Stimulated activated CD4-positive, alpha-beta T cell treated with anti-CD3 and anti-CD28 coated beads, TNF-alpha, amount 100 ng/mL, for 4 hours (primary cell): ENCODE results near the gene CSNK1D.
A peak's percentile ranks its signal among the peaks of the same experiment; 100 is the strongest.
"Not testable (repeated sequence)": the region's sequence is repeated elsewhere in the genome, so short reads cannot be mapped to it uniquely, and the experiment has no call there.

Experiments
- DNase-seq, 3 experiments: peaks; one replicate each; pipeline ENCODE4 v3.0.0-alpha.2; 2020; ENCODE audit warnings: low read depth in 3 of 3

CSNK1D gene

DNA sequence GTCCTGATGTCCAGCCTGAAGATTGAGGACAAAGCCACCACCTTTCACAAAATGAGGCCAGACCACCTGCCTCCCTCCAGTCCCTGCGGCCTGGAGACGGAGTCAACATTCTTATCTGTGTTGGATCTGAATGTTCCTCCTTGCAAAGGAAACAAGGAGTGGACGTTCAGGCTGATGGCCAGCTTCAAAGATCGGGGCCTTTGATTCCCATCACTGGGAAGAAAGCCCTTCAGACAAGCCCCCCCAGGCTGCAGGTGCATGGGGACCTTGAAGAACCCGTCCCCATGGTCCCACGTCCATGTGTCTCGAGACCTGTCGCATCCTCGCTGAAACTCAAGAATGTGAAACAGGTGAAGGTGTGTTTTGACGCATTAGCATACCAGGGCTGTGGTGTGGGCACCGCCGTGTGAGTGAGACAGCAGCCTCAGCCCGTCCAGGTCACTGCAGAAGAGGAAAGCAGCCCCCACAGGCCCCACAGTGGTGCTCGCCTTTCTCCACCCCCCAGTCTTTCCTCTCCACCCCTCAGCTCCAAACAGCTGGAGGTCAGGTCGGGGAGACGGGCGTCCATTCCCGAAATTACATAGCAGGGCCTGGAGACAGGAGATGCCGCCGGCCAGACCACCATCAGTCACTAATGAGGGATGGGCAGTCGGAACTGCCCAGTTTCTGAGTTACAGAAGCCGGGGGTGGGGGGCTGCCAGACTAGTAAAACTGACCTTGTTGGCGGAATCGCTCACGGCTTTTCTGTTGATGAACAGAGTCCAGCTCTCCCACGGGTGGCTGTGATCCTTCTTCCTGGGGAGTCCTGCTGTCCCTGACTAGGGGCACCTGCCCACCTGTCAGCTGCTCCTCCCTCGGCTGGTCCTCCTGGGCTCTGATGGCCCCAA, 877 bp upstream of the CSNK1D start:
- no peak for DNase-seq

DNA sequence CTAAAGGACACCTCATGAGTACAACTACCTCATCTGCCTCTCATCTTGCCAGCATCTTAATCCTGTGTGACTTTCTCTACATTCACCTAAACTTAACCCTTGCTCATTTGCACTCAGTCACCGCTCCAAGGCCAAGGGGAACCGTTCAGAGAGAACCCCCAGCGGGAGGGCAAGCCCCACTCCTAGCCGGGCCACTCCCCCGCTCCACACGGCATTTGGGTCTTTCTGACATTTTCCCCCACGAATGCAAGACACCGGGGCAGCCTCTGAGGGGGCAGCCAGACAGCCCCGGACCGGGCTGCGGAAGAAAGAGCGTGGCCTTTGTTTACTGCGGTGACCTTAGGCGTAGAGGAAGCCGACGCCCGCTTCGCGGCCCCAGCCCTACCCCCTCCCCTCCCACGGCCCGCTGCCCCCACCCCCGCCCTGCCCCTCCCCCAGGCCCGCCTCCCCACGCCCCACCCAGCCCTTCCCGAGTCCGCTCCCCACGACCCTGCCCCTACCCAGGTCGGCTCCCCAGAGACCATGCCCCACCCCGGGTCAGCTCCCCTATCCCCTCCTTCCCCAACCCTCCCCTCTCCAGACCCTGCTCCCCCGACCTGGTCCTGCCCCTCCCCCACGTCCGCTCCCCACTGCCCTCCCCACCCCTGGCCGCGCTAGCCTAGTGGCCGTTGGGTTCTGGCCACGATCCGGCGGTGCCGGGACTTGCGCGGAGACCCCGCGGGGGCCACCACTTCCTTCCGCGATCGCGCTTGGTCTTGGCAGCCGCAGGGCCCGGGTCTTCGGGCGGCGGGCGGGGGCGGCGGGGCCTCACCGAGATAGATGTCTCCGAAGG, 789 bp downstream of the CSNK1D start:
- peak in 1 of 3 experiments; percentile 18 for DNase-seq

DNA sequence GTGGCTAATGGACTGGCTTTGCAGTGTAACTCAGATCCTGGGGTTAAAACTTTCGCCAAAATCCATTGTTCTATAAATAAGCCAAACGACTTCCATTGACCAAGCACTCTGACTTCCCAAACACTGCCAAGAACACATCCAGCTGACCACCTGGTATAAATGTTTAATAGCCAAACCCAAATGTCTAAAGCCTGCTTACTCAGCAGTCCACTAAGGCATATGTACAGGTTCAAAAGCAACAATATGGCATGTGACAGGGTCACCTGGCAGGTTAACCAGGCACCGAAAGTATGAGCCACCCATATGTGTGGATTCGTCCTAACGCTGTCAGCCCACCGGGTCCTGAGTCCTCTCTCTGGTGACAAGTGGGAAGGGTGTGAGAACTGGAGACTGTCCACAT, 2.1 kb downstream of the CSNK1D start:
- DNase-seq, result no peak

DNA sequence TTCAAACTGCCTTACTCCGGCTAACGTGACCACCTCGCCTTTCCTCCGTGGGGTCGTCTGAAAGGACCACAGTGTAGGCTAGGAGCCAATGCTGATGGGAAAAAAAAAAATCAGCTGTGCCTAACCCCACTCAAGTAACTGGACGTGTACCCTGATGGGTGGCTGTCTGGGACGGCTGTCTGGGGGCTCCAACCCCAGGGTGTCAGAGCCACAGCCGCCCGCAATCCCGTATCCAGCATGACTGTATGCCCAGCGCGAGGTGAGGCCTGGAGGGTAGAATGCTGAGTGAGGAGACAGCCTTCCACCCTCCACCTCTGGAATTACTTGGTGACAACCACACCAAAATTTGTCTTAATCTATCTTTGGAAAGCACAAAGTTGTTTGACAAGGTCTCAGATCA, 2.8 kb downstream of the CSNK1D start:
- no peak for DNase-seq

DNA sequence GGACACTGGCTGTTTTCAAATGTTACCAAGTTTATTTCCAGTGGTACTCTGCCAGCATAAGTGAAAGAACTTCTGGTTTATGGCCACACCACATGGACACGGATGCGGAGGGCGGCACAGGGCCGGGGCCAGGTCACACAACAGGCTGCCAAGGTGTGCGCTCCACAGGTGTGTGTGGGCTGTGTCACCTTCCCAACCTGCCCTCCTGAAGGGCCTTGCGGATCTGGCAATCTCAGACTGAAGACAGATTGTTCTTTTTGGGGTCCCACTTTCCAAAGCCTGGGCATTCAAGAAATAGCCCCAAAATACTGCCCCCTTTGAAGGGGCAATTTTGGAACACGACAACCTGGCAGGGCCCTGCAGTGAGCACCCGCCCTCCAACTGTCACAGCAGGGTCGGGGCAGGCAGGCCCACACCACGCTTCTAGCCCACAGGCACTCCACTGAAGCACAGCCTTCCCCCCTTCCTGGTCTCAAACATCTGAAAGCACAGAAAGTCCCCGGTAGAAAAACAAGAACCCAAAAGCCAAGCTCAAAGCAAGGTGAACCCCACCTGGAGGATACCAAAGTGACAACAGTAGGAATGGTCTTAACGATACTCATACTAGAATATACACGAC, 3.5 kb downstream of the CSNK1D start:
- no peak for DNase-seq

DNA sequence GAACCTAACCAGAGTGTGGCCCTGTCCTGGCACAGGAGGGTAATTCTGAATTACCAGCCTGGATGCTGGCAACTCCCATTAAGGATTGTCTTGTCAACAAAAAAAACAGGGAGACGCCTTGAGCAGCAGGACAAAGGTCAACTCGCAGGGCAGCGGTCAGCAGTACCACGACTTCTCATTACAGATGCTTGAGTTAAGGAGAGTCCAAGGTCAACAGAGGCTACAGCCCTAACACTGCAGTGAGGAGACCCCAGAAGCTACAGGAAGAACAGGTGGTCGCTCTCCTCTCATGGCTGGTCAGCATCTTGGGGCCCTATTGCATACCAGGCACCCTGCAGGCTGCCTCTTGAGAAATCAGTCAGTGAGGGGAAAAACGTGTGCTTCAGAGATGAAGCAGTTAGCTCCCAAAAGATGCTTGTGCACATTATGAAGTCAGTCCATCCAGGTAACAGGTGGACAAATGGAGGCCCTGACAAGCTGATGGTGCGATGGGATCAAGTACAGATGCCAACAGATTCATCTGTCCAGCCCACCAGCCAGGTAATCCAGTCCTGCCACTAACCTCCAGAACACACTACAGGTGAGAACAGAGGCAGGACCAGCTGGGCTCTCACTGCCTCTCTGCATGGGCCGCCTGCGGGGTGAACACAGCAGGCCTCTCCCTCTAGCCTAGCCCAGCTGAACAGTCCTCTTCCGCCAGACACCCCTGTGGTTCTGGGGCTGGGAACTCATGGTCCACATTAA, 4.2 kb downstream of the CSNK1D start:
- DNase-seq, result no peak

DNA sequence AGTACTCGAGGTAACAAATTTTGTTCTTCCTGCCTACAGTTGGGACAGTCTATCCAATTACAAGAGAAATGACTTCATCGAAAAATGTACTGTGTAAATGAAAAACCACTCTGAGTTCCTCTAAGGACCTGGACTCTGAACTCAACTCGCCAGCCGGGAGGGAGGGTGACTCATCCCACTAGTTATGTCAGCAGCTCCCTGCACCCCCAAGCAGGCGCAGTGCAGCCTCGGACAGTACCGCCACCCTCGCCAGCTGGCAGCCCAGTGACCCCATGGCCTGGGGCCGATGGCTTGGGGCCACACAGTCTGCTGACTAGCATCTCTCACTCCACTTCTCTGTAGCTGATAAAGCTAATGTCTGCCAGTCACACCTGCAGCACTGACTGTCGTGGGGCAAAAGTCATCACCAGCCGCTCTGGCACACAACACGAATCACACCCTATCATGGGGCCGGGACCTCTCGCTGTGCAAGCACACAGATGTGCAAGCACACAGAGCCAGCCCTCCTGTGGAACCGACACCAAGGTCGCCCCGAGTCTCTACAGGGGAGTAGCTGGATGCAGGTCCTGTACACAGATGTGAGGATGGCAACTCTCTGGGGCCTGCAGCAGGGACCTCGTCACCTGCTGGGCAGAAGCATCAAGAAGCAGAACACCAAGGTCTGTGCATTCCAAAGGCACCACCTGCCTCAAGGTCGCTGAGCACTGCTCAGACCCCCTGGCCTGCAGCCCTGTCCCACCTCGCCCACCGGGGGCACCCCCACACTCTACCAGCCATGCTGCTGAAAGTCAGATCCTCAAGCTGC, 5.7 kb downstream of the CSNK1D start:
- DNase-seq, result peak in 1 of 3 experiments; percentile 24

DNA sequence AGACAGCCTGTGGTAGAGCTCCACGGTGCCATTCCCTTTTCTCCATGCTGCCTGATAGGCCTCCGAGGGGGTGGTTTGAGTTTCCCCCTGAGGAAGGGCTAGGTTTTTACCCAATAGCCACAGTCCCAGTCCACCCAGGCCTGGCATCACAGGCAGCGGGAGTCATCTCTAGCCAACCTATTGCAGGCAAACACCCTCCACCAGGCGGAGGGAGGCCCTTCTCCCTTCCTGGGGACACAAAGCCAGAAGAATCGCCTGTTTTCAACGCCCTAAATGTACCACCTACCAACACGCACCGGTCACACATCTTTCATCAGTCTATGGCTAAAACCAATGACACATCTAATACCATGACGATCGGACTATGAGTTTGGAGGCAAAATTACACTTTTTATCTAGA, 7.4 kb downstream of the CSNK1D start:
- no peak for DNase-seq

DNA sequence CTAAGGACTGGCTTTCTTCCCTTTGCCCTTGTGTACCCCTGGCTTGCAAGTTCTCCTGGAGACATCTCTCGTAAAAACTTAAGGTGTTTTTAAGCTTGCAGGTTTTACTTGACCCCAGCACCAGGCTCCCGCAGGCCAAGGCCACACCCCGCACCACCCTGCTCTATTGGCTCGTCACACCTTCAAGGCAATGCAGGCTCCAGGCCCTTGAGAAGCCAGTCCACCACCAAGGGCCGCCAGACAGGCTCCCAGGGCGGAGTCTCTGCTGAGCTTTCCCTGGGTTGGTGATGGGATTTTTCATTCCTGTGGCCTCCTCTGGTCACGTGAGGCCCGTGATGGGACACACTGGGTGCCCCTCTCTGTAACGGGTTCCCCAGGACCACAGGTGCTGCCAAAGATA, 9.9 kb downstream of the CSNK1D start:
- no peak for DNase-seq

DNA sequence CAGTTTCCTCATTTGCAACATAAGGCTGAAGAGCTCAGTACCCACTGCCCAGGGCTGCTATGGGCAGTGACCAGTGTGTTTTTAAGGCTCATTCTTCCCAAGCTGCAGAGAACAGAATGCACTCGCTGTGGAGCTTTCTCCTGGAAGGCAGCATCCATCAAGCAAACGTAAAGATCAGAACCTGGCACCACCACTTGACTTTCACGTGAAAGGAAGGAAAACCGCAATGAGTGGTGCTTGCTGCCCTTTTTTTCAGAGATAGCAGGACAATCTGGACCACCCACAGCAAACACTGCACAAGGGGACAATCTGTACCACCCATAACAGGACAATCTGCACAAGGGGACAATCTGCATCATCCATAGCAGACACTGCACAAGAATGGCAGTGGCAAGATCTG, 11.2 kb downstream of the CSNK1D start:
- DNase-seq, result no peak

DNA sequence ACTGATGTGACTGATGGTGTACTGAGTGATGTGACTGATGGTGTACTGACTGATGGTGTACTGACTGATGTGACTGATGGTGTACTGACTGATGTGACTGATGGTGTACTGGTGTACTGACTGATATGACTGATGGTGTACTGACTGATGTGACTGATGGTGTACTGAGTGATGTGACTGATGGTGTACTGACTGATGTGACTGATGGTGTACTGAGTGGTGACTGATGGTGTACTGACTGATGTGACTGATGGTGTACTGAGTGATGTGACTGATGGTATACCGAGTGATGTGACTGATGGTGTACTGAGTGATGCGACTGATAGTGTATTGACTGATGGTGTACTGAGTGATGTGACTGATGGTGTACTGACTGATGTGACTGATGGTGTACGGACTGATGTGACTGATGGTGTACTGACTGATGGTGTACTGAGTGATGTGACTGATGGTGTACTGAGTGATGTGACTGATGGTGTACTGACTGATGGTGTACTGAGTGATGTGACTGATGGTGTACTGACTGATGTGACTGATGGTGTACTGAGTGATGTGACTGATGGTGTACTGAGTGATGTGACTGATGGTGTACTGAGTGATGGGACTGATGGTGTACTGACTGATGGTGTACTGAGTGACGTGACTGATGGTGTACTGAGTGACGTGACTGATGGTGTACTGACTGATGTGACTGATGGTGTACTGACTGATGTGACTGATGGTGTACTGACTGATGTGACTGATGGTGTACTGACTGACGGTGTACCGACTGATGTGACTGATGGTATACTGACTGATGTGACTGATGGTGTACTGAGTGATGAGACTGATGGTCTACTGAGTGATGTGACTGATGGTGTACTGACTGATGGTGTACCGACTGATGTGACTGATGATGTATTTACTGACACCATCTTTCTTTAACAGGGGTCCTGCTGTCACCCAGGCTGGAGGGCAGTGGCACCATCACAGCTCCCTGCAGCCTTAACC, 13.2 kb downstream of the CSNK1D start:
- DNase-seq, result not testable (repeated sequence)

DNA sequence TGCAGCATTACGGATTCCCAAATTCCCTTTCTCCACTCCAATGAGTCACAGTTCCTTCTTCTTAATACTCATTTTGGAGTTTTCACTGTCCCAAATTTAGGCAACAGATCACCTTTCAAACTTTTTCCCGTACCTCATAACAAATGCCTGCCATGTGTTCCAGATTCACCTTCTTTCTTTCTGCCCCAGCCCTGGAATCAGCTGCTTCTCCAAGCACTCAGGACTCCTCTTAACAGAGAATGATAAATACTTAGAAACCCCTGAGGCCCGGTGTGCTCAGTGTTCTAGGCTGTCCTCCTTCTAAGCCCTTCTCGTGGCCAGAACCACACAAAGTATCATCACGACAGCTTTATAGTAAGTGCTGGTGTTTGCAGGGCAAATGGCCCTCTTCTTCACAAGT, 14.9 kb downstream of the CSNK1D start:
- DNase-seq, result no peak

DNA sequence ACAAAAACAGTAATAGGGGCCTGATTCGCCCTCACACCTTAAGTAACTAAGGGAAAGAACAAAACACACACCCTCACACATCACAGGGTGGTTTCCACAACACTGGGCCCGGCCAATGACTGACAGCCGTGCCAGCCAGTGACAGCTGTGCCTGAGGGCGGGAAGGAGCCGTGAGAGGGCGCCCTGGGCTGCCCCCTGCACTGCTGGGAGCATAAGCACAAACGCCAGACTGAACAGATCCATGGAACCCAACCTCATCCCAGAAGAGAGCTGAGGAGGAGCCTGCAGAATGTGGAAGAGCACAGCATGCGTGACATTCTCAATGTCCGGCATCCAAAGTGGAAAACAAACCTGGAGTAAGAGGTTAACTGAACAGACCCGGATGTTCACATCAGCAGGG, 16.0 kb downstream of the CSNK1D start:
- DNase-seq, result peak in 1 of 3 experiments; percentile 40

DNA sequence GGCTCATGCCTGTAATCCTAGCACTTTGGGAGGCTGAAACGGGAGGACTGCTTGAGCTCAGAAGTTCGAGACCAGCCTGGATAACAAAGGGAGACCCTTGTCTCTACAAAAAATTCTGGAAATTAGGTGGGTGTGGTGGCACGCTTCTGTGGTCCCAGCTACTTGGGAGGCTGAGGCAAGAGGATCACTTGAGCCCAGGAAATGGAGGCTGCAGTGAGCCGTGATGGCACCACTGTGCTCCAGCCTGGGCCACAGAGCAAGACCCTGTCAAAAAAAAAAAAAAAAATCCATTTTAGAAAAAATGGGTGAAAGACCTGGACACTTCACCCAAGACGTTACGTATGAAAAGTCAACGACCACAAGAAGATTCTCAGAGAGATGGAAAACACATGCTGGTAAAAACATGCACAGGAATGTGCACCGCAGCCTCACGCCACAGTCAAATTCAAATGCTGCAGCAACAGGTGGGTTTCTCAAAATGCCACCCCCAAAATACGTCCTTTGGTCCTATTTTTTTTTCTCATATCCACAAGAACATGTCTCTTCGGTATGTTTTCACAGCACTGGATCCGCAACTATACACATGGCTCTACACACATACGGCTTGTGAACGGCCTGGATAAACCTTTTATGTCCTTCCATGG, 17.1 kb downstream of the CSNK1D start:
- no peak for DNase-seq

DNA sequence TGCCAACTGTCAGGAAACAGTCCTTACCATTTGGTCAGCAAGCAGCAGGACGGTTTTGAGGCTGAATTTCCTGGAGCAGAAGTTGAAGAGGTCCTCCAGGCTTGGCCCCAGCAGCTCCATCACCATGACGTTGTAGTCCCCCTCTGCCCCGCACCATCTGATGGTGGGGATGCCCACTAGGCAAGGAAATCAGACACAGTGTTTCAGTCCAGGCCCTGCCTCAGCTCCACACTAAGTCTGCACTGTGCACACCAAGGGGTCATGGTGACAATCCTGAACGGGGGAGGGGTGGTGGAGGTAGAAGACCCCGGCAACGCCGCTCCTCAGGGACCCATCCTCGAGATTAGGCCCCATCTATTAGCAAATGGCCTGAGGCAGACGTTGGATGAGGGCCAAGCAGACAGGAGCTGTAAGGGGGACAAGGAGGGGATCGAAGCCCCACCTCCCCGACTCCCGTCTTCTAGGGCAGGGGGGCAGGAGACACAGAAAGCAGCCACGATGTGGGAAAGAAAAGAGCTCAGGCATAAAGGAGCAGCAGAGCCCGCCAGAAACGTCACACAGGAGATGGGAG, 18.0 kb downstream of the CSNK1D start:
- no peak for DNase-seq

DNA sequence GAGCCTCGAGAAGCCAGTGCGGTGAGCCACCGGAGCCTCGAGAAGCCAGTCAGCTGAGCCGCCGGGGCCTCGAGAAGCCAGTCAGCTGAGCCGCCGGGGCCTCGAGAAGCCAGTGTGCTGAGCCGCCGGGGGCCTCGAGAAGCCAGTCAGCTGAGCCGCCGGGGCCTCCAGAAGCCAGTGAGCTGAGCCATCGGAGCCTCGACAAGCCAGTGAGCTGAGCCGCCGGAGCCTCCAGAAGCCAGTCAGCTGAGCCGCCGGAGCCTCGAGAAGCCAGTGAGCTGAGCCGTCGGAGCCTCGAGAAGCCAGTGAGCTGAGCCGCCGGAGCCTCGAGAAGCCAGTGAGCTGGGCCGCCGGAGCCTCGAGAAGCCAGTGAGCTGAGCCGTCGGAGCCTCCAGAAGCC, 18.8 kb downstream of the CSNK1D start:
- DNase-seq, result not testable (repeated sequence)

DNA sequence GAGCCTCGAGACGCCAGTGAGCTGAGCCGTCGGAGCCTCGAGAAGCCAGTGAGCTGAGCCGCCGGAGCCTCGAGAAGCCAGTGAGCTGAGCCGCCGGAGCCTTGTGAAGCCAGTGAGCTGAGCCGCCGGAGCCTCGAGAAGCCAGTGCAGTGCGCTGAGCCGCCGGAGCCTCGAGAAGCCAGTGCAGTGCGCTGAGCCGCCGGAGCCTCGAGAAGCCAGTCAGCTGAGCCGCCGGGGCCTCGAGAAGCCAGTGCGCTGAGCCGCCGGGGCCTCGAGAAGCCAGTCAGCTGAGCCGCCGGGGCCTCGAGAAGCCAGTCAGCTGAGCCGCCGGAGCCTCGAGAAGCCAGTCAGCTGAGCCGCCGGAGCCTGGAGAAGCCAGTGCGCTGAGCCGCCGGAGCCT, 19.4 kb downstream of the CSNK1D start:
- DNase-seq, result not testable (repeated sequence)

DNA sequence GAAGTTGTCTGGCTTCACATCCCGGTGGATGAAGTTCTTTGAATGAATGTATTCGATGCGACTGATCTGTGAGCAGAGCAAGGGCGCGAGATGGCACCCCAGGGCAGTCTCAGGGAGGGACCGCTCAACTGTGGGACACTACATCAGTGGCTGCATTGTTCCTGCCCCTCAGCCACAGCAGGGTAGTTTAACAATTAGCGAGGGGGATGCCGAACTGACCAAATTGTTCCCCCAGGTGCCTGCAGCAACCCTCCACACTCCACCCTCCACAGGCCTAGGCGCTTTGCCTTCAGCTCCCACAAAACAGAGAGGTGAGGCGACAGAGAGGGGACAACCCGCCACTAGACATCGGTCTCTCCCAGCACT, 20.3 kb downstream of the CSNK1D start:
- no peak for DNase-seq
